Neural cell (in vitro differentiated cells): ENCODE measurements around the gene GPR26. TPM values are rescaled to one million over a fixed set of nuclear protein-coding genes. Genes with fewer than 3 reads are reported as not detected.

Source experiments
- H2AFZ ChIP-seq: fragments of 200-600, 300-800 bp; sonication (generic), shearing (Covaris generic); 2 replicates; pipeline ENCODE4 v1.6.0; 2014; ENCODE audit warnings: low read depth, mild to moderate bottlenecking, antibody characterized with exemption, low read length, moderate library complexity
- H3F3A ChIP-seq: fragments of 200-600 bp; shearing (Covaris generic); 2 replicates; pipeline ENCODE4 v1.6.1; 2016; ENCODE audit warnings: mild to moderate bottlenecking, moderate library complexity, mixed read lengths, antibody characterized with exemption, low read length; ENCODE audit not compliant: insufficient read depth, poor library complexity, severe bottlenecking
- H3K27ac ChIP-seq: fragments of 200-600, 300-800 bp; sonication (generic), shearing (Covaris generic); 2 replicates; pipeline ENCODE4 v1.5.1; 2014; ENCODE audit warnings: mild to moderate bottlenecking, low read length, moderate library complexity
- H3K27me3 ChIP-seq: fragments of 300-800, 200-600 bp; sonication (generic), shearing (Covaris generic); 2 replicates; pipeline ENCODE4 v1.6.0; 2014; ENCODE audit warnings: mild to moderate bottlenecking, low read depth, low read length, moderate library complexity; ENCODE audit not compliant: insufficient read depth
- H3K36me3 ChIP-seq: fragments of 300-800, 200-600 bp; sonication (generic), shearing (Covaris generic); 2 replicates; pipeline ENCODE4 v1.5.1; 2014; ENCODE audit warnings: mild to moderate bottlenecking, antibody characterized with exemption, low read length, moderate library complexity; ENCODE audit not compliant: insufficient read depth
- H3K4me2 ChIP-seq: fragments of 300-800, 200-600 bp; sonication (generic), shearing (Covaris generic); 2 replicates; pipeline ENCODE4 v1.6.0; 2014; ENCODE audit warnings: mild to moderate bottlenecking, low read length
- H3K4me3 ChIP-seq: fragments of 300-800, 200-600 bp; sonication (generic), shearing (Covaris generic); 2 replicates; pipeline ENCODE4 v1.5.1; 2014; ENCODE audit warnings: mild to moderate bottlenecking, low read length, moderate library complexity
- H3K79me2 ChIP-seq: fragments of 200-600 bp; shearing (Covaris generic); replicated peaks from 2 replicates; pipeline ENCODE4 v1.6.0; 2014; ENCODE audit warnings: mild to moderate bottlenecking, low read length, moderate library complexity; ENCODE audit not compliant: insufficient read depth
- H3K9ac ChIP-seq: fragments of 300-800, 200-600 bp; sonication (generic), shearing (Covaris generic); 2 replicates; pipeline ENCODE4 v1.6.1; 2016; ENCODE audit warnings: mild to moderate bottlenecking, low read length, mixed read lengths
- H3K9me2 ChIP-seq: fragments of 200-600 bp; shearing (Covaris generic); 2 replicates; pipeline ENCODE4 v1.6.1; 2016; ENCODE audit warnings: mild to moderate bottlenecking, low read length, mixed read lengths; ENCODE audit not compliant: insufficient read depth
- H3K9me3 ChIP-seq: fragments of 200-600, 300-800 bp; sonication (generic), shearing (Covaris generic); 2 replicates; pipeline ENCODE4 v1.6.1; 2016; ENCODE audit warnings: mild to moderate bottlenecking, mixed run types, low read length, moderate library complexity, mixed read lengths
- H4K20me1 ChIP-seq: fragments of 200-600 bp; shearing (Covaris generic); 2 replicates; pipeline ENCODE4 v1.6.1; 2016; ENCODE audit warnings: mild to moderate bottlenecking, mixed run types; ENCODE audit not compliant: insufficient read depth
- EP300 ChIP-seq: fragments of 450-650 bp; conservative IDR thresholded peaks from 2 replicates; pipeline ENCODE4 v1.6.1; 2014; ENCODE audit warnings: antibody characterized with exemption, mild to moderate bottlenecking, moderate library complexity; ENCODE audit not compliant: poor library complexity, severe bottlenecking
- EZH2 ChIP-seq: fragments of 200-600, 300-800 bp; shearing (Covaris generic), sonication (generic); IDR thresholded peaks from 2 replicates; pipeline ENCODE4 v1.6.1; 2014; ENCODE audit warnings: antibody characterized with exemption, low read length, borderline replicate concordance, mild to moderate bottlenecking; ENCODE audit not compliant: insufficient read depth, poor library complexity, severe bottlenecking
- MXI1 ChIP-seq: fragments of 450-650 bp; conservative IDR thresholded peaks from 2 replicates; pipeline ENCODE4 v1.6.1; 2014; ENCODE audit warnings: antibody characterized with exemption, mild to moderate bottlenecking; ENCODE audit not compliant: poor library complexity, severe bottlenecking
- POLR2AphosphoS5 ChIP-seq: IDR thresholded peaks from 2 replicates; pipeline ENCODE4 v1.6.1; 2012
- RAD21 ChIP-seq: fragments of 450-650 bp; conservative IDR thresholded peaks from 2 replicates; pipeline ENCODE4 v1.6.1; 2014; ENCODE audit warnings: antibody characterized with exemption, mild to moderate bottlenecking, moderate library complexity
- SMC3 ChIP-seq: fragments of 450-650 bp; conservative IDR thresholded peaks from 2 replicates; pipeline ENCODE4 v1.6.1; 2014; ENCODE audit warnings: antibody characterized with exemption, mild to moderate bottlenecking, moderate library complexity; ENCODE audit not compliant: poor library complexity
- TAF1 ChIP-seq: IDR thresholded peaks from 2 replicates; pipeline ENCODE4 v1.6.1; 2012; ENCODE audit warnings: low read depth
- polyA plus RNA-seq: library from polyadenylated mRNA; depleted of rRNA; stranded (reverse); fragments of >200 nt; gene quantifications from 2 replicates; pipeline ENCODE4 v1.2.3, GENCODE V29; 2014
- TF ChIP-seq, protein P1 (sequence below): fragments of 450-650 bp; IDR thresholded peaks from 2 replicates; pipeline ENCODE4 v1.5.1; 2014; ENCODE audit warnings: antibody characterized with exemption, mild to moderate bottlenecking, moderate library complexity; ENCODE audit not compliant: poor library complexity, severe bottlenecking
- TF ChIP-seq, protein P2 (sequence below): IDR thresholded peaks from 2 replicates; pipeline ENCODE4 v1.6.1; 2012; ENCODE audit warnings: borderline replicate concordance

Gene GPR26
- polyA plus RNA-seq, 1 donor from 2014 or later, result 8.1 TPM

DNA sequence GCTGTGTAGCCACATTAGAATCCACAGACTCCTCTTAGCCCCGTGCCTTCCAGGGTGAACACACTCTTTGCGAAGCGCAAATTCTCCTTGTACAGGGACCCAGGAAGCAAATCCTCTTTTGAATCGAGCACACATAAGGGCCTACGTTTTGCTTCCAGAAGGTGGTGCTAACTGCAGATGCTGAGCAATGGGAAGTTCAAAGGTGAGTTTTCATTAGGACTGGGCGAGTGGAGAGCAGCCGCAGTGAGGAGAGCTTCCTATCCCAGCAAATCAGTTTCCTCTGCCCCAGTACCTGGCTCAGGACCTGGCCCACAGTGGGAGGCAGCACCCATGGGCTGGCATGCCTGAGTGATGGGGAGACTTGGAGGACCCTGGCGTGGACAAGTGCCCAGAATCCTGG lies 23.5 kb upstream of the GPR26 start:
- no peak overlapping the region for H3K9ac ChIP-seq
- peak; percentile 16 for TF ChIP-seq RAD21
- TF ChIP-seq POLR2AphosphoS5, result no peak
- TF ChIP-seq SMC3, result peak; percentile 38
- H3K9me2 ChIP-seq, result no peaks in the 10 kb centered on the region
- H3K36me3 ChIP-seq, result no peaks in the 10 kb centered on the region
- no peaks in the 10 kb centered on the region for H3K79me2 ChIP-seq
- no peak overlapping the region for H3K4me2 ChIP-seq
- H3K27ac ChIP-seq, result no peak overlapping the region
- no peaks in the 10 kb centered on the region for H4K20me1 ChIP-seq
- no peaks in the 10 kb centered on the region for H3K27me3 ChIP-seq
- no peaks in the 10 kb centered on the region for H3F3A ChIP-seq
- H3K9me3 ChIP-seq, result no peaks in the 10 kb centered on the region
- no peak overlapping the region for H2AFZ ChIP-seq
- H3K4me3 ChIP-seq, result no peak overlapping the region

DNA sequence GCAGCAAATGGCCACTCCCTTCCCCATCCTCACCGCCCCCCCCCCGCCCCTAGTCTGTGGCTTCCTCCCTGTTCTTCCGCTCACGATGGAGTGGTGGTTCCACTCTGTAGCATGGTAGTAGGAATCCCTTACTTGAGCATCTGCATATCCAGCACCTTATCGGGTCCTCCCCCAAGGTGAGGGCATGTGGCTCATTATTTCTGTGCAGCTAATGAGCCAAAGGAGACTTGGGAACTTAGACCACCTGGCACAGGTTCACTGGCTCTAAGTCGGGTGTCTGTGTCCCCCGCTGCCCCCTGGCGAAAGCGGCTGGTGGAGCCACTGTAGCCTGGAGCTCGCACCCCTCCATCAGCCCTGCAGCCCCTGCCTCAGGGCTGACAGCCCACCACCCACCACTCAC lies 22.8 kb upstream of the GPR26 start:
- Histone ChIP-seq H3K4me3 (no peak overlapping the region), H3K27me3 (no peaks in the 10 kb centered on the region), H4K20me1 (no peaks in the 10 kb centered on the region), H3K9me3 (no peaks in the 10 kb centered on the region), H3K4me2 (no peak overlapping the region), H3K9ac (no peak overlapping the region), H3K27ac (no peak overlapping the region), H2AFZ (no peak overlapping the region), H3F3A (no peaks in the 10 kb centered on the region), H3K36me3 (no peaks in the 10 kb centered on the region), H3K9me2 (no peaks in the 10 kb centered on the region), H3K79me2 (no peaks in the 10 kb centered on the region)
- TF ChIP-seq, protein P1, sequence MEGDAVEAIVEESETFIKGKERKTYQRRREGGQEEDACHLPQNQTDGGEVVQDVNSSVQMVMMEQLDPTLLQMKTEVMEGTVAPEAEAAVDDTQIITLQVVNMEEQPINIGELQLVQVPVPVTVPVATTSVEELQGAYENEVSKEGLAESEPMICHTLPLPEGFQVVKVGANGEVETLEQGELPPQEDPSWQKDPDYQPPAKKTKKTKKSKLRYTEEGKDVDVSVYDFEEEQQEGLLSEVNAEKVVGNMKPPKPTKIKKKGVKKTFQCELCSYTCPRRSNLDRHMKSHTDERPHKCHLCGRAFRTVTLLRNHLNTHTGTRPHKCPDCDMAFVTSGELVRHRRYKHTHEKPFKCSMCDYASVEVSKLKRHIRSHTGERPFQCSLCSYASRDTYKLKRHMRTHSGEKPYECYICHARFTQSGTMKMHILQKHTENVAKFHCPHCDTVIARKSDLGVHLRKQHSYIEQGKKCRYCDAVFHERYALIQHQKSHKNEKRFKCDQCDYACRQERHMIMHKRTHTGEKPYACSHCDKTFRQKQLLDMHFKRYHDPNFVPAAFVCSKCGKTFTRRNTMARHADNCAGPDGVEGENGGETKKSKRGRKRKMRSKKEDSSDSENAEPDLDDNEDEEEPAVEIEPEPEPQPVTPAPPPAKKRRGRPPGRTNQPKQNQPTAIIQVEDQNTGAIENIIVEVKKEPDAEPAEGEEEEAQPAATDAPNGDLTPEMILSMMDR, result no peak
- TF ChIP-seq EP300 (no peak), POLR2AphosphoS5 (no peak), EZH2 (no peak), TAF1 (no peak), SMC3 (no peak), MXI1 (no peak), RAD21 (no peak)
- TF ChIP-seq, protein P2, sequence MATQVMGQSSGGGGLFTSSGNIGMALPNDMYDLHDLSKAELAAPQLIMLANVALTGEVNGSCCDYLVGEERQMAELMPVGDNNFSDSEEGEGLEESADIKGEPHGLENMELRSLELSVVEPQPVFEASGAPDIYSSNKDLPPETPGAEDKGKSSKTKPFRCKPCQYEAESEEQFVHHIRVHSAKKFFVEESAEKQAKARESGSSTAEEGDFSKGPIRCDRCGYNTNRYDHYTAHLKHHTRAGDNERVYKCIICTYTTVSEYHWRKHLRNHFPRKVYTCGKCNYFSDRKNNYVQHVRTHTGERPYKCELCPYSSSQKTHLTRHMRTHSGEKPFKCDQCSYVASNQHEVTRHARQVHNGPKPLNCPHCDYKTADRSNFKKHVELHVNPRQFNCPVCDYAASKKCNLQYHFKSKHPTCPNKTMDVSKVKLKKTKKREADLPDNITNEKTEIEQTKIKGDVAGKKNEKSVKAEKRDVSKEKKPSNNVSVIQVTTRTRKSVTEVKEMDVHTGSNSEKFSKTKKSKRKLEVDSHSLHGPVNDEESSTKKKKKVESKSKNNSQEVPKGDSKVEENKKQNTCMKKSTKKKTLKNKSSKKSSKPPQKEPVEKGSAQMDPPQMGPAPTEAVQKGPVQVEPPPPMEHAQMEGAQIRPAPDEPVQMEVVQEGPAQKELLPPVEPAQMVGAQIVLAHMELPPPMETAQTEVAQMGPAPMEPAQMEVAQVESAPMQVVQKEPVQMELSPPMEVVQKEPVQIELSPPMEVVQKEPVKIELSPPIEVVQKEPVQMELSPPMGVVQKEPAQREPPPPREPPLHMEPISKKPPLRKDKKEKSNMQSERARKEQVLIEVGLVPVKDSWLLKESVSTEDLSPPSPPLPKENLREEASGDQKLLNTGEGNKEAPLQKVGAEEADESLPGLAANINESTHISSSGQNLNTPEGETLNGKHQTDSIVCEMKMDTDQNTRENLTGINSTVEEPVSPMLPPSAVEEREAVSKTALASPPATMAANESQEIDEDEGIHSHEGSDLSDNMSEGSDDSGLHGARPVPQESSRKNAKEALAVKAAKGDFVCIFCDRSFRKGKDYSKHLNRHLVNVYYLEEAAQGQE, result no peak

DNA sequence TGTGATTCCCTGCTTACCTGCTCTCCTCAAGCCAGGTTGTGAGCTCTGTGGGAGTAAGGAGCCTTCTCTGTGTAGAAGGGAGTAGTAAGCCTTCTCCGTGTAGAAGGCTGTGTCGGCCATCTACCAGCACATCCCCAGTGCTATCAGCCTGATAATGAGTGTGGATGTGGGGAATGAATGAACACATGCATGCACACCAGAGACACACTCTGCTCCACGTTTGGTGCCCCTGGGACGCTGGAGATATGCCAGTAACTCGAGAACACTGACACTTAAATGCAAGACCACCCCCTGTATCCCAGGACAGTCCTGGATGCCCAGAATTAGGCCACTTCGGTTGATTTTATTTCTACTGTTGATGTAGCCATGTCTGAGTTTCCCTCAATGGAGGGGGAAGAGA lies 21.1 kb upstream of the GPR26 start:
- H3K27me3 ChIP-seq, result no peaks in the 10 kb centered on the region
- no peak overlapping the region for H3K9ac ChIP-seq
- no peak overlapping the region for H2AFZ ChIP-seq
- H3K79me2 ChIP-seq, result no peaks in the 10 kb centered on the region
- no peaks in the 10 kb centered on the region for H4K20me1 ChIP-seq
- H3F3A ChIP-seq, result no peaks in the 10 kb centered on the region
- H3K36me3 ChIP-seq, result no peaks in the 10 kb centered on the region
- H3K27ac ChIP-seq, result no peak overlapping the region
- H3K4me2 ChIP-seq, result no peak overlapping the region
- no peaks in the 10 kb centered on the region for H3K9me3 ChIP-seq
- no peaks in the 10 kb centered on the region for H3K9me2 ChIP-seq
- TF ChIP-seq, protein P1, result no peak
- TF ChIP-seq EP300 (no peak), RAD21 (no peak), MXI1 (no peak), POLR2AphosphoS5 (no peak), SMC3 (no peak), EZH2 (no peak), TAF1 (no peak)
- TF ChIP-seq, protein P2, result no peak
- H3K4me3 ChIP-seq, result no peak overlapping the region
